AG20443 (cell line): ENCODE results near the gene ADAP1.
"Not testable (repeated sequence)": the region's sequence is repeated elsewhere in the genome, so short reads cannot be mapped to it uniquely, and the experiment has no call there.

Source experiments
- DNase-seq: peaks from one replicate; pipeline ENCODE4 v3.0.0; 2012; ENCODE audit warnings: low spot score, mixed read lengths

ADAP1 gene

DNA sequence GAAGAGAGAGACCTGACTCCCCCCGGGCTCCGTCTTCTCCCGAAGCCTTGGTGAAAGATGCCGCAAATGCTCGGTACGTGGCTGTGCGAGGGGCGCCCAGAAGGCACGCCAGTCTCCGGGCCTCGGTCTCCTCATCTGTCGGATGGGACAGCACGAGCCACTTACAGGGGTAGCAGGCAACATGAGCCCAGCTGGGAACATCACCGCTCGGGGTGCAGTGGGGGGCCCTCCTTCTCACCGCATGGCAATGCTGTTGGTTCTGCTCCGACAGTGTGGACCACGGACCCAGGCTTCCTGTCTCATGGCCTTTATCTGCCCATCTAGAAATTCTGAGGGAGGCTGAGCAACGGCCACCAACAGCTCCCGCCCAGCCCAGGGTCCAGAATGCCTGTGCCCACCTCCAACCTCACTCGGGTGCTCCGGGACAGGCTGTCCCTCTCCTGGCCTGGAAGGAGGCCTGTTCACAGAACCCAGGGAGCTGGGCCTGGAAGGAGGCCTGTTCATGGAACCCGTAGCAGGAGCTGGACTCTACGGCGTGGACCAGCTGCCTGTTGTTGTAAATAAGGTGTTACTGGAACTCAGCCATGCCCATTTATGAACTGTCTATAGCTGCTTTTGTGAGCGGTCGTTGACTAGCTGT lies 15.8 kb downstream of the ADAP1 start:
- no peak for DNase-seq

DNA sequence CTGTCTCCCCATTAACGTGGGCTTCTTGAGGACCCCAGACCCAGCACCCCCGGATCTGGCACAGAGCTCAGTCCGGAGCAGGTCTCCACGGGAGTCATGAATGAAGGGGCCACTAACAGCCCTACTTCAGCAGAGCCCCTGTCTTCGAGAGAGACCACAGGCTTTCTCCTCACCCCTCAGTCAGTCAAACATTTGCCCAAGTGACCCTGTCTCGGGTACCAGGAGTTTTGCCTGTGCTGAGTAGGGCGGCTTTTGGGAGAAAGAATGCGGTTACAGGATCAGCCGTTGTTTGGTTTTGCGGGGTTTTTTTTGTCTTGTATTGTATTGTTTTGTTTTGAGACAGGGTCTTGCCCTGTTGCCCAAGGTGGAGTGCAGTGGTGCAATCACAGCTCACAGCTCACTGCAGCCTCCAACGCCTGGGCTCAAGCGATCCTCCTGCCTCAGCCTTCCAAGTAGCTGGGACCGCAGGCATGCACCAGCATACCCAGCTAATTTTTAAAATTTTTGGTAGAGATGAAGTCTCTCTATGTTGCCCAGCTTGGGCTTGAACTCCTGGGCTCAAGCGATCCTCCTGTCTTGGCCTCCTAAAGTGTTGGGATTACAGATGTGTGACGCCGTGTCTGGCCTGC lies 16.5 kb downstream of the ADAP1 start:
- no peak for DNase-seq

GRCh38 chr7:936386-937054 lies 18.0 kb downstream of the ADAP1 start:
- DNase-seq, result no peak

- no peak for DNase-seq
Observed at GRCh38 chr7:935874-936385, 18.6 kb downstream of the ADAP1 start.

GRCh38 chr7:935164-935873 lies 19.2 kb downstream of the ADAP1 start:
- DNase-seq, result no peak

DNA sequence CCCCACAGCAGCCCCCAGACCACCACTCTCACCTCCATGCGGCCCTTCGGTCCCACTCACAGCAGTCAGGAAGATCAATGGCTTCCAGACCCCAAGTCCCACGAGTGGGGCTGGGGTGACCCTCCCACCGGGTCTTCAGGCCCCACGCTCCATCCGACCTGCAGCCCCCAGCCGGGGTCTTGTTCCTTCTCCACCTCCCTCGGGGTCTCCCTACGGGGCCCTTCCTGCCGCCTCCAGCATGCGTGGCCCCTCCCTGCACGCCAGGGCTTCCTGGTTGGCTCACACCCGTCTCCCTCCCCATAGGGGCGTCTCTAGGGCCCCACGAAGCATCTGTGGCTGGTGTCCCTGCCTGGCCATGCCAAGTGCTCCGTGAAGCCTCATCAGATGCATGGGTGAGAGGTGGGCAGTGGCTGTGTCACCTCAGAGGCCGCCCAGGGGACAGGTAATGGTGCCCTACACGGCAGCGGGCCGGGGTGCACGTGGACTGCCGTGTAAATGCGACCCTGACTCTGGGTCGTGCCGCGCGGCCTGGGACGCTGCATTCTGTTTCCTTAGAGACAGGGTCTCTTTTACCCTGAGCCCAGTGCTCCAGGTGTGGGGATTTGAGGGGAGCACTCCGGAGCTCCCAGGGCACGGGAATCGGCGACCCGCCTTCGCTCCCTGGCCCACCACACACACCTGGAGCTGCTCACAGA lies 19.9 kb downstream of the ADAP1 start:
- DNase-seq, result no peak

GRCh38 chr7:932651-932975 lies 21.9 kb downstream of the ADAP1 start:
- no peak for DNase-seq

DNA sequence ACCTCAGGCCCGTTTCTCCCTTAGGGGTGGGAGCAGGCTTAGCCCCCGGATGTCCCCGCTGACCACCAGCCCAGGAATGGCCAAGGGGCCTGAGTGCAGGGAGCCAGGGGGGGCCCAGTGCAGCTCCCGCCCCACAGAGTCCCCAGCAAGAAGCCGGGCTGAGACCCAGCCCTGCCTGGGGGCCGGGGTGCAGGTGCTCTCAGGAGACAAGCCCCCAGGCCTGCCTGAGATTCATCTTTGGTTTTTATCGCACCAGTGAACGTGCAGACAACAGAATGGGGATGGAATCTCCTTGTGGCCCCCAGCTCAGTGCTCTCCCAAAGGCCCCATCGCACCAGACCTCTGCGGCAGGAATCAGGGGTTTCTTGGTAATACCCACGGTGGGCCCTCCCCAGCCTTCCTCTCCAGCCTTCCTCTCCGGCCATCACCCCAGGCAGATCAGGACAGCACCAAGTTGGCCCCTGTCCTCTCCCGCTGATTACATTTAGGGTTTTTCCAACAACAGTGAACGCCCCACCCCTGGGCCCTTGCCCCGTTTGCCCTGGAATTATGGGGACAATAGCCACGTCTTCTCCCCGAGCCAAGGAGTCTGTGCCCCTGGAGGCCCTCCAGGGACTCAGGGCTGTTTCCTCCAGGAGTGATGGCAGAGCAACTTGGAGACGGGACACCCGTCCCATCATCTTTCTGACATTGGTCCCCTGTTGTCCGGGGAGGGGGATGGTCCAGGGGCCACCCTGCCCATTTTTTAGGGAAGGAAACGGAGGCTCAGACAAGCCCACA lies 22.4 kb downstream of the ADAP1 start:
- no peak for DNase-seq

DNA sequence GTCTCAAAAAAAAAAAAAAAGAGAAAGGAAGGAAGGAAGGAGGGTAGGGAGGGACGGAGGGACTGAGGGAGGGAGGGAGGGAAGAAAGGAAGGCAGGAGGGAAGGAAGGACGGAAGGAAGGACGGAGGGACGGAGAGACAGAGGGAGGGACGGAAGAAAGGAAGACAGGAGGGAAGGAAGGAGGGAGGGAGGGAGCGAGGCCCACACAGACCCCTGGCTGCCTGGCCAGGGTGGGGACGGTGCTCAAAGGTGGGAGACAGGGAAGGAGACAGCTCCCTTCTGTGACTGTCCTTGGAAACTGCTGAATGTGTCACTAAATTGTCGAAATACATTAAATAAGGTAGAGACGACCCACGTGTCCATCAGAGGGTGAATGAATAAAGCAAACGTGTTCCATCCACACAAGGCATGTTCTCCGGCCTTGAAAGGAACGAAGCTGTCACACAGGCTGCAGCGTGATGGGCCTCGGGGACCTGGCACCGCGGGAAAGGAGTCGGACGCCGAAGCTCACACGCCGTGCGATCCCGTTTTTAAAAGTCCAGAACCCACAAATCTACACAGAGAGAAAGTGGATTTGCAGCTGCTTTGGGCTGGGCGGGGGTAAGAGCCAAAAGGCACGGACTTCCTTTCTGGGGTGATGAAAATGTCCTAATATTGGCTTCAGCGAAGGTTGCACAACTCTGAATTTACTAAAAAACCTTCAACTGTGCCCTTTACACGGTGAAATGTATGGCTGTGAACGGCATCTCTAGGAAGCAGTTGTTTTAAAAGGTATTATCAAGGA lies 23.3 kb downstream of the ADAP1 start:
- no peak for DNase-seq

DNA sequence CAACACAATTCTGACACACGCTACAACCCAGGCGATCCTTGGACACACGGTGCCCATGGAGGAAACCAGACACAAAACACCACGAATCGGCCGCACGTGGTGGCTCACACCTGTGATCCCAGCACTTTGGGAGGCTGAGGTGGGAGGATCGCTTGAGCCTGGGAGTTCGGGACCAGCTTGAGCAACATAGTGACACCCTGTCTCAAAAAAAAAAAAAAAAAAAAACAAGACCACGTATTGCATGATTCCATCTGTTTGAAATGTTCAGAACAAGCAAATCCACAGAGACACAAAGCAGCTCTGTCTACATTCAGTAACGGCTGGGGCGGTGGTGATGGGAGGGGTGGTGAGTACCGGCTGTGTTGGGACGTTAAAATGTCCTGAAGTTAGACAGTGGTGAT lies 25.2 kb downstream of the ADAP1 start:
- DNase-seq, result no peak

DNA sequence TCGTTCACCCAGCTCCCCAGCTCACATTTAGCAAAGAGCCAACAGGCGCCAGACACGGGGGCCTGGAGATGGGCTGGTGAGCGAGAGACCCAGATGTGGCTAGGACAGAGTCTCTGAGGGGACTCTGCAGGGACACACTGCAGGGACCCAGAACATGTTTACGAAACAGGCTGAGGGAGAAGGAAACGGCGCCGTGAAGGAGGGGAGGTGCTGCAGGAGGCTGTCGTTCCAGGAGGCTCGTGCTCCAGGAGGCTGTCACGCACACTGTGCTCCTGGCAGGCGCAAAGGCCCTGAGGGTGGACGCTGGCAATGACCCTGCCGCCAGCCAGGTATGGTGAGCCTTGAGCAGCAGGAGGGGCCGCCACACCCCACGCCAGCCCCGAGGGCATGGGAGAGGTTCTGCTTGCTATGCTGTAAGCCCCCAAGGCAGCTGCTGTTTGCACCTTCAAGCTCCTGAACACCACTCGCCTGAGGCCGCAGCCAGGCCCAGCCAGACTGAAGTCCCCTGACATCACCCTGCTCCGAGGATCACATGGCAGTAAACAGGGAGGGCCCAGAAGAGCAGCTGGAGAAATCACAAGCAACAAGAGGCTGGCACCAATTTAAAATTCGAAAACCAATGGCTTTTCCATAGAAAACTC lies 27.3 kb downstream of the ADAP1 start:
- no peak for DNase-seq

- no peak for DNase-seq
Observed at GRCh38 chr7:926061-927030, 28.1 kb downstream of the ADAP1 start.

DNA sequence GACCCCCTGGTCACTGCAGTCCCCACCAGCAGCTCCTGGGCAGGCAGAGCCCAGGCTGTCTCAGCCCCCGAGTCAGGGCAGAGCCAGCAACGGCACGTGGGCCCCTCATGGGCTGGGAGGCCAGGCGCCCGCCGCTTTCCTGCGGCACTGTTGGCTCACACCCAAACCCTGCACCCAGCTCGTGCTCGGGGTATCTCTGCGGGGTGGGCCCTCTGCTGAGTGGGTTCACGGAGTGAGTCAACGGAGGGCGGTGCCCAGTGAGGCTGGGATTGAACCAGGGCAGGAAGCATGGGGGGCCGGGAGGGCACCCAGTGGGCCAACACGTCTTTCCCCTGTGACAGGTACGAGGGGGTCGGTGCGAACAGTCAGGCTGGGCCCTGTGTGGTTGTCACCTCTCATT lies 28.9 kb downstream of the ADAP1 start:
- no peak for DNase-seq

- DNase-seq, result peak; percentile 50
Observed at GRCh38 chr7:924541-925231, 29.8 kb downstream of the ADAP1 start.

GRCh38 chr7:924042-924441 lies 30.4 kb downstream of the ADAP1 start:
- DNase-seq, result not testable (repeated sequence)

GRCh38 chr7:923108-924041 lies 31.1 kb downstream of the ADAP1 start:
- DNase-seq, result peak; percentile 49
